H1 (cell line): ENCODE measurements around the gene RAB11FIP5.

Source experiments
- ATF3 ChIP-seq: IDR thresholded peaks from 2 replicates; pipeline ENCODE4 v1.6.1; 2011; ENCODE audit warnings: low read depth, mild to moderate bottlenecking, low read length; ENCODE audit not compliant: insufficient read depth
- CREB1 ChIP-seq: IDR thresholded peaks from 2 replicates; pipeline ENCODE4 v1.6.1; 2012; ENCODE audit warnings: inconsistent platforms
- CTCF ChIP-seq, 3 experiments: IDR thresholded peaks; 1 replicate in 2 of 3; 2 replicates in 1 of 3; pipeline versions ENCODE4 v1.5.1 to v1.6.1; 2011; ENCODE audit warnings: low read length in 3 of 3, mild to moderate bottlenecking in 3 of 3, inconsistent platforms in 2 of 3, low read depth in 1 of 3, moderate library complexity in 1 of 3; ENCODE audit not compliant: insufficient read depth in 1 of 3; ENCODE audit errors: control extremely low read depth in 1 of 3
- EP300 ChIP-seq, 2 experiments: IDR thresholded peaks; 1 replicate in 1 of 2; 2 replicates in 1 of 2; pipeline ENCODE4 v1.6.1; 2011 to 2012; ENCODE audit warnings: low read depth in 2 of 2, low read length in 2 of 2, mild to moderate bottlenecking in 2 of 2, borderline replicate concordance in 1 of 2, inconsistent platforms in 1 of 2, moderate library complexity in 1 of 2
- EZH2 ChIP-seq: fragments of 200-600 bp; sonication (generic); IDR thresholded peaks from 2 replicates; pipeline ENCODE4 v1.7.1; 2012; ENCODE audit warnings: low read depth, mild to moderate bottlenecking, moderate library complexity, low read length, inconsistent platforms; ENCODE audit not compliant: severe bottlenecking
- KDM4A ChIP-seq: IDR thresholded peaks from one replicate; pipeline ENCODE4 v1.7.1; 2012; ENCODE audit warnings: low read depth, mild to moderate bottlenecking, moderate library complexity, low read length, inconsistent platforms; ENCODE audit not compliant: severe bottlenecking
- POLR2A ChIP-seq, 2 experiments: IDR thresholded peaks; 1 replicate in 1 of 2; 2 replicates in 1 of 2; pipeline ENCODE4 v1.6.1; 2011; ENCODE audit warnings: low read depth in 2 of 2, low read length in 2 of 2, mild to moderate bottlenecking in 2 of 2; ENCODE audit errors: control extremely low read depth in 1 of 2
- POLR2AphosphoS5 ChIP-seq: IDR thresholded peaks from 2 replicates; pipeline ENCODE4 v1.6.1; 2011; ENCODE audit warnings: low read depth, low read length
- RAD21 ChIP-seq, 2 experiments: IDR thresholded peaks in 1 of 2; conservative IDR thresholded peaks in 1 of 2; 2 replicates each; pipeline ENCODE4 v1.6.1; 2011; ENCODE audit warnings: low read depth in 2 of 2, low read length in 2 of 2, improper control_type of control experiment in 1 of 2, inconsistent platforms in 1 of 2, mild to moderate bottlenecking in 1 of 2, moderate library complexity in 1 of 2
- RFX5 ChIP-seq: IDR thresholded peaks from 2 replicates; pipeline ENCODE4 v1.6.1; 2011; ENCODE audit warnings: low read depth, low read length, improper control_type of control experiment, borderline replicate concordance
- SRF ChIP-seq: IDR thresholded peaks from 2 replicates; pipeline ENCODE4 v1.6.1; 2011; ENCODE audit warnings: mild to moderate bottlenecking, low read depth, low read length, moderate library complexity
- ZNF274 ChIP-seq: IDR thresholded peaks from 2 replicates; pipeline ENCODE4 v1.7.0; 2012; ENCODE audit warnings: low read length, borderline replicate concordance; ENCODE audit errors: extremely low read depth

GRCh38 chr2:73075477-73076373, 37.0 kb downstream of the RAB11FIP5 start:
- TF ChIP-seq POLR2A (IDR thresholded peaks at IDR 0.05; ENCODE audit: control extremely low read depth in 1 of 2, low read depth in 2 of 2, low read length in 2 of 2) (no peak), RAD21 (IDR thresholded peaks at IDR 0.05 in 1 of 2, conservative IDR thresholded peaks at IDR 0.05 in 1 of 2; ENCODE audit: low read depth in 2 of 2, low read length in 2 of 2) (no peak), ZNF274 (no peak), CTCF (IDR thresholded peaks at IDR 0.05; ENCODE audit: control extremely low read depth in 1 of 3, insufficient read depth in 1 of 3, low read depth in 1 of 3, low read length in 3 of 3) (no peak), ATF3 (no peak), EP300 (IDR thresholded peaks at IDR 0.05; ENCODE audit: borderline replicate concordance in 1 of 2, low read depth in 2 of 2, low read length in 2 of 2) (no peak), RFX5 (no peak), CREB1 (no peak), SRF (no peak), POLR2AphosphoS5 (no peak), EZH2 (no peak), KDM4A (no peak)
